Neural cell (in vitro differentiated cells): ENCODE results near the gene DENND1A. TPM values are rescaled to one million over a fixed set of nuclear protein-coding genes. Genes with fewer than 3 reads are reported as not detected.

Experiments
- H2AFZ ChIP-seq: fragments of 200-600, 300-800 bp; sonication (generic), shearing (Covaris generic); 2 replicates; pipeline ENCODE4 v1.6.0; 2014; ENCODE audit warnings: low read depth, mild to moderate bottlenecking, antibody characterized with exemption, low read length, moderate library complexity
- H3F3A ChIP-seq: fragments of 200-600 bp; shearing (Covaris generic); 2 replicates; pipeline ENCODE4 v1.6.1; 2016; ENCODE audit warnings: mild to moderate bottlenecking, moderate library complexity, mixed read lengths, antibody characterized with exemption, low read length; ENCODE audit not compliant: insufficient read depth, poor library complexity, severe bottlenecking
- H3K27ac ChIP-seq: fragments of 200-600, 300-800 bp; sonication (generic), shearing (Covaris generic); 2 replicates; pipeline ENCODE4 v1.5.1; 2014; ENCODE audit warnings: mild to moderate bottlenecking, low read length, moderate library complexity
- H3K27me3 ChIP-seq: fragments of 300-800, 200-600 bp; sonication (generic), shearing (Covaris generic); 2 replicates; pipeline ENCODE4 v1.6.0; 2014; ENCODE audit warnings: mild to moderate bottlenecking, low read depth, low read length, moderate library complexity; ENCODE audit not compliant: insufficient read depth
- H3K36me3 ChIP-seq: fragments of 300-800, 200-600 bp; sonication (generic), shearing (Covaris generic); 2 replicates; pipeline ENCODE4 v1.5.1; 2014; ENCODE audit warnings: mild to moderate bottlenecking, antibody characterized with exemption, low read length, moderate library complexity; ENCODE audit not compliant: insufficient read depth
- H3K4me2 ChIP-seq: fragments of 300-800, 200-600 bp; sonication (generic), shearing (Covaris generic); 2 replicates; pipeline ENCODE4 v1.6.0; 2014; ENCODE audit warnings: mild to moderate bottlenecking, low read length
- H3K4me3 ChIP-seq: fragments of 300-800, 200-600 bp; sonication (generic), shearing (Covaris generic); 2 replicates; pipeline ENCODE4 v1.5.1; 2014; ENCODE audit warnings: mild to moderate bottlenecking, low read length, moderate library complexity
- H3K79me2 ChIP-seq: fragments of 200-600 bp; shearing (Covaris generic); replicated peaks from 2 replicates; pipeline ENCODE4 v1.6.0; 2014; ENCODE audit warnings: mild to moderate bottlenecking, low read length, moderate library complexity; ENCODE audit not compliant: insufficient read depth
- H3K9ac ChIP-seq: fragments of 300-800, 200-600 bp; sonication (generic), shearing (Covaris generic); 2 replicates; pipeline ENCODE4 v1.6.1; 2016; ENCODE audit warnings: mild to moderate bottlenecking, low read length, mixed read lengths
- H3K9me2 ChIP-seq: fragments of 200-600 bp; shearing (Covaris generic); 2 replicates; pipeline ENCODE4 v1.6.1; 2016; ENCODE audit warnings: mild to moderate bottlenecking, low read length, mixed read lengths; ENCODE audit not compliant: insufficient read depth
- H3K9me3 ChIP-seq: fragments of 200-600, 300-800 bp; sonication (generic), shearing (Covaris generic); 2 replicates; pipeline ENCODE4 v1.6.1; 2016; ENCODE audit warnings: mild to moderate bottlenecking, mixed run types, low read length, moderate library complexity, mixed read lengths
- H4K20me1 ChIP-seq: fragments of 200-600 bp; shearing (Covaris generic); 2 replicates; pipeline ENCODE4 v1.6.1; 2016; ENCODE audit warnings: mild to moderate bottlenecking, mixed run types; ENCODE audit not compliant: insufficient read depth
- EP300 ChIP-seq: fragments of 450-650 bp; conservative IDR thresholded peaks from 2 replicates; pipeline ENCODE4 v1.6.1; 2014; ENCODE audit warnings: antibody characterized with exemption, mild to moderate bottlenecking, moderate library complexity; ENCODE audit not compliant: poor library complexity, severe bottlenecking
- EZH2 ChIP-seq: fragments of 200-600, 300-800 bp; shearing (Covaris generic), sonication (generic); IDR thresholded peaks from 2 replicates; pipeline ENCODE4 v1.6.1; 2014; ENCODE audit warnings: antibody characterized with exemption, low read length, borderline replicate concordance, mild to moderate bottlenecking; ENCODE audit not compliant: insufficient read depth, poor library complexity, severe bottlenecking
- MXI1 ChIP-seq: fragments of 450-650 bp; conservative IDR thresholded peaks from 2 replicates; pipeline ENCODE4 v1.6.1; 2014; ENCODE audit warnings: antibody characterized with exemption, mild to moderate bottlenecking; ENCODE audit not compliant: poor library complexity, severe bottlenecking
- POLR2AphosphoS5 ChIP-seq: IDR thresholded peaks from 2 replicates; pipeline ENCODE4 v1.6.1; 2012
- RAD21 ChIP-seq: fragments of 450-650 bp; conservative IDR thresholded peaks from 2 replicates; pipeline ENCODE4 v1.6.1; 2014; ENCODE audit warnings: antibody characterized with exemption, mild to moderate bottlenecking, moderate library complexity
- SMC3 ChIP-seq: fragments of 450-650 bp; conservative IDR thresholded peaks from 2 replicates; pipeline ENCODE4 v1.6.1; 2014; ENCODE audit warnings: antibody characterized with exemption, mild to moderate bottlenecking, moderate library complexity; ENCODE audit not compliant: poor library complexity
- TAF1 ChIP-seq: IDR thresholded peaks from 2 replicates; pipeline ENCODE4 v1.6.1; 2012; ENCODE audit warnings: low read depth
- polyA plus RNA-seq: library from polyadenylated mRNA; depleted of rRNA; stranded (reverse); fragments of >200 nt; gene quantifications from 2 replicates; pipeline ENCODE4 v1.2.3, GENCODE V29; 2014
- TF ChIP-seq, protein P1 (sequence below): IDR thresholded peaks from 2 replicates; pipeline ENCODE4 v1.6.1; 2012; ENCODE audit warnings: borderline replicate concordance
- TF ChIP-seq, protein P2 (sequence below): fragments of 450-650 bp; IDR thresholded peaks from 2 replicates; pipeline ENCODE4 v1.5.1; 2014; ENCODE audit warnings: antibody characterized with exemption, mild to moderate bottlenecking, moderate library complexity; ENCODE audit not compliant: poor library complexity, severe bottlenecking

Gene DENND1A
- polyA plus RNA-seq, 1 donor from 2014 or later = 2.3 TPM

DNA sequence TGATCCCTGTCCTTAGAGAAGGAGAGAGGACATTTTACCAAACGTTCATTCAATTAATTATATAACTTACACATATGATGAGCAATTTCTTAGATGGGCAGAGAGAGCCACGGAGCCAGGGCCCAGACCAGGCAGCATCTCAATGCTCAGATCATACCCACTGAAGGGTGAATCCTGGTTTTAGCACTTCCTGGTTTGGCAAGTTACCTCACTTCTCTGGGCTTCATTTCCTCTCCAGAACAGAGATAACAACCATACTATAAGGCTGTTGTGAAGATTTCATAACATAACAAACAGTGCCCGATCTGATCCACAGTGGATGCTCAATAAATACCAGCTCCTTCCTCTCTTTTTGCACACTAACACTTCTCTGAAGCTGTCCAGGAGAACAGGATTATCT is 271.1 kb downstream of the DENND1A start:
- H3K4me2 ChIP-seq = no peak overlapping the region
- TF ChIP-seq POLR2AphosphoS5 = no peak
- TF ChIP-seq TAF1 = no peak
- TF ChIP-seq, protein P1, sequence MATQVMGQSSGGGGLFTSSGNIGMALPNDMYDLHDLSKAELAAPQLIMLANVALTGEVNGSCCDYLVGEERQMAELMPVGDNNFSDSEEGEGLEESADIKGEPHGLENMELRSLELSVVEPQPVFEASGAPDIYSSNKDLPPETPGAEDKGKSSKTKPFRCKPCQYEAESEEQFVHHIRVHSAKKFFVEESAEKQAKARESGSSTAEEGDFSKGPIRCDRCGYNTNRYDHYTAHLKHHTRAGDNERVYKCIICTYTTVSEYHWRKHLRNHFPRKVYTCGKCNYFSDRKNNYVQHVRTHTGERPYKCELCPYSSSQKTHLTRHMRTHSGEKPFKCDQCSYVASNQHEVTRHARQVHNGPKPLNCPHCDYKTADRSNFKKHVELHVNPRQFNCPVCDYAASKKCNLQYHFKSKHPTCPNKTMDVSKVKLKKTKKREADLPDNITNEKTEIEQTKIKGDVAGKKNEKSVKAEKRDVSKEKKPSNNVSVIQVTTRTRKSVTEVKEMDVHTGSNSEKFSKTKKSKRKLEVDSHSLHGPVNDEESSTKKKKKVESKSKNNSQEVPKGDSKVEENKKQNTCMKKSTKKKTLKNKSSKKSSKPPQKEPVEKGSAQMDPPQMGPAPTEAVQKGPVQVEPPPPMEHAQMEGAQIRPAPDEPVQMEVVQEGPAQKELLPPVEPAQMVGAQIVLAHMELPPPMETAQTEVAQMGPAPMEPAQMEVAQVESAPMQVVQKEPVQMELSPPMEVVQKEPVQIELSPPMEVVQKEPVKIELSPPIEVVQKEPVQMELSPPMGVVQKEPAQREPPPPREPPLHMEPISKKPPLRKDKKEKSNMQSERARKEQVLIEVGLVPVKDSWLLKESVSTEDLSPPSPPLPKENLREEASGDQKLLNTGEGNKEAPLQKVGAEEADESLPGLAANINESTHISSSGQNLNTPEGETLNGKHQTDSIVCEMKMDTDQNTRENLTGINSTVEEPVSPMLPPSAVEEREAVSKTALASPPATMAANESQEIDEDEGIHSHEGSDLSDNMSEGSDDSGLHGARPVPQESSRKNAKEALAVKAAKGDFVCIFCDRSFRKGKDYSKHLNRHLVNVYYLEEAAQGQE = no peak
- no peaks in the 10 kb centered on the region for H3K36me3 ChIP-seq
- H3K27ac ChIP-seq = no peak overlapping the region
- no peaks in the 10 kb centered on the region for H3K9me2 ChIP-seq
- H3K9ac ChIP-seq = no peak overlapping the region
- no peaks in the 10 kb centered on the region for H3K27me3 ChIP-seq
- no peaks in the 10 kb centered on the region for H3K9me3 ChIP-seq
- no peak overlapping the region for H3K4me3 ChIP-seq
- no peaks in the 10 kb centered on the region for H4K20me1 ChIP-seq
- no peaks in the 10 kb centered on the region for H3F3A ChIP-seq
- H2AFZ ChIP-seq = no peak overlapping the region
- no peaks in the 10 kb centered on the region for H3K79me2 ChIP-seq

DNA sequence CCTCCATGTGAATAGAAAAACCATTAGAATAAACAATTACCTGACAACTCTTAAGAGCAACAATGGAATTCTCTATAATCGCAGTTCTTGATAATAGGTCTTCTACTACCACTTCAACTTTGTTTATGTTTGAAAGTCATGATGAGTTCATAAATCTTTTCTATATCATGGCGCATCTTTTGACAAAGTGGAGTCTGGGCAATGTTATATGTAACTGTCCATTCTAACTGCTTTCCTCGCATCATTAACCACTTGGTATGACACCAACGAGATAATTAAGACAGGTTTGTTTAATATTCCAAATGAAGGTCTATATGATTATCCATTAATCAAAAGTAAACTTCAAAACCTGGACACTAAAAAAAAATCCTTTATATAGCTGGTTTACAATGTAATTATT is 272.0 kb downstream of the DENND1A start:
- no peak overlapping the region for H2AFZ ChIP-seq
- no peak overlapping the region for H3K9ac ChIP-seq
- H3K27me3 ChIP-seq = no peaks in the 10 kb centered on the region
- H4K20me1 ChIP-seq = no peaks in the 10 kb centered on the region
- H3K36me3 ChIP-seq = no peaks in the 10 kb centered on the region
- H3K79me2 ChIP-seq = no peaks in the 10 kb centered on the region
- no peaks in the 10 kb centered on the region for H3F3A ChIP-seq
- no peaks in the 10 kb centered on the region for H3K9me3 ChIP-seq
- no peak overlapping the region for H3K4me3 ChIP-seq
- H3K9me2 ChIP-seq = no peaks in the 10 kb centered on the region
- TF ChIP-seq EP300 = no peak
- H3K4me2 ChIP-seq = no peak overlapping the region
- no peak overlapping the region for H3K27ac ChIP-seq

DNA sequence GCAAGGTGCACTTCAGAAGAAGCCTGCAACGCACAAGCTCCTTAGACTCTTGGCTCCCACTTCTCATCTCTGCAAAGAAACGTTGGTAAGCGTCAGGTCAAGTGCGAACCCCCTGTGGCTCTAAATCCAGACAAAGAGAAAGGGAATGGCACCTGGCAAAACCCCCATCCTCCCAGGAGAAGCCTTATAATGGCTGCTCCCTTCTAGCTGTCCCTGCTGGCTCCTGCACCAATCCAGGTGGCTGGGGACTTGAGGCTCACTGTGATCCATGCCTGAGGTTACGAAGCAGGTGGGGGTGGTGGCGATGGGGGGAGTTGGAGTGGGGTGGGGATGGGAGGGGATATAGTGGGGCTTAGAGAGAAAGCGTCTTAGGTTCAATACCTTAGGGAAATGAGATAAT is 272.8 kb downstream of the DENND1A start:
- H3K9ac ChIP-seq = no peak overlapping the region
- no peak overlapping the region for H2AFZ ChIP-seq
- no peaks in the 10 kb centered on the region for H3F3A ChIP-seq
- no peaks in the 10 kb centered on the region for H3K79me2 ChIP-seq
- no peak overlapping the region for H3K27ac ChIP-seq
- TF ChIP-seq SMC3 (no peak), TAF1 (no peak), EP300 (no peak)
- H3K9me2 ChIP-seq = no peaks in the 10 kb centered on the region
- H4K20me1 ChIP-seq = no peaks in the 10 kb centered on the region
- H3K4me3 ChIP-seq = no peak overlapping the region
- no peak overlapping the region for H3K4me2 ChIP-seq
- H3K9me3 ChIP-seq = no peaks in the 10 kb centered on the region
- no peaks in the 10 kb centered on the region for H3K27me3 ChIP-seq
- H3K36me3 ChIP-seq = no peaks in the 10 kb centered on the region

DNA sequence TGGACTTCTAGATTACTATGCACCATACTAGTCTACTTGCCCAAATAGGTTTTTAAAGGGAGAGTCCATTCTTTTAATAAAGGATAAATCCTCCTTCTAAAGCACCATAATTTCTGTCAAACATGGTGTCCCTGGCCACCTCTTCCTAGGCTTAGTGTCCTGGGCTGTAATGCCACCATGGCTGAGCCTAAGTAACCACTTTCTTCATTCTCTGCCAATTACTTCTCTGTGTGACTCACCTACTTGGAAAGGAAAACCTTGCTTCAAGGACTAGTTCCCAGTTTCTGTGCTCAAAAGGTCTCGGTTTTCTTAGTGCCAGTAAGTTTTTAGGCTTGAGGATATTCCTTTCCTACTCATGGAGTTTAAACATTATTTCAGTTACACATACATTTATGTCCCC is 273.4 kb downstream of the DENND1A start:
- Histone ChIP-seq H3K79me2 (no peaks in the 10 kb centered on the region), H3K9me2 (no peaks in the 10 kb centered on the region), H3K4me3 (no peak overlapping the region), H3K27me3 (no peaks in the 10 kb centered on the region), H2AFZ (no peak overlapping the region), H3F3A (no peaks in the 10 kb centered on the region), H3K9ac (no peak overlapping the region), H3K4me2 (no peak overlapping the region), H4K20me1 (no peaks in the 10 kb centered on the region), H3K9me3 (no peaks in the 10 kb centered on the region), H3K27ac (no peak overlapping the region), H3K36me3 (no peaks in the 10 kb centered on the region)
- TF ChIP-seq EZH2 (no peak), SMC3 (no peak), RAD21 (no peak), TAF1 (no peak), MXI1 (no peak), POLR2AphosphoS5 (no peak), EP300 (no peak)
- TF ChIP-seq, protein P2, sequence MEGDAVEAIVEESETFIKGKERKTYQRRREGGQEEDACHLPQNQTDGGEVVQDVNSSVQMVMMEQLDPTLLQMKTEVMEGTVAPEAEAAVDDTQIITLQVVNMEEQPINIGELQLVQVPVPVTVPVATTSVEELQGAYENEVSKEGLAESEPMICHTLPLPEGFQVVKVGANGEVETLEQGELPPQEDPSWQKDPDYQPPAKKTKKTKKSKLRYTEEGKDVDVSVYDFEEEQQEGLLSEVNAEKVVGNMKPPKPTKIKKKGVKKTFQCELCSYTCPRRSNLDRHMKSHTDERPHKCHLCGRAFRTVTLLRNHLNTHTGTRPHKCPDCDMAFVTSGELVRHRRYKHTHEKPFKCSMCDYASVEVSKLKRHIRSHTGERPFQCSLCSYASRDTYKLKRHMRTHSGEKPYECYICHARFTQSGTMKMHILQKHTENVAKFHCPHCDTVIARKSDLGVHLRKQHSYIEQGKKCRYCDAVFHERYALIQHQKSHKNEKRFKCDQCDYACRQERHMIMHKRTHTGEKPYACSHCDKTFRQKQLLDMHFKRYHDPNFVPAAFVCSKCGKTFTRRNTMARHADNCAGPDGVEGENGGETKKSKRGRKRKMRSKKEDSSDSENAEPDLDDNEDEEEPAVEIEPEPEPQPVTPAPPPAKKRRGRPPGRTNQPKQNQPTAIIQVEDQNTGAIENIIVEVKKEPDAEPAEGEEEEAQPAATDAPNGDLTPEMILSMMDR = no peak
- TF ChIP-seq, protein P1 = no peak
